ENCODE measurements around the gene ERC2. TPM values are rescaled to one million over a fixed set of nuclear protein-coding genes. Genes with fewer than 3 reads are reported as not detected.

ERC2 gene
- polyA plus RNA-seq, 3 donors, result not detected

DNA sequence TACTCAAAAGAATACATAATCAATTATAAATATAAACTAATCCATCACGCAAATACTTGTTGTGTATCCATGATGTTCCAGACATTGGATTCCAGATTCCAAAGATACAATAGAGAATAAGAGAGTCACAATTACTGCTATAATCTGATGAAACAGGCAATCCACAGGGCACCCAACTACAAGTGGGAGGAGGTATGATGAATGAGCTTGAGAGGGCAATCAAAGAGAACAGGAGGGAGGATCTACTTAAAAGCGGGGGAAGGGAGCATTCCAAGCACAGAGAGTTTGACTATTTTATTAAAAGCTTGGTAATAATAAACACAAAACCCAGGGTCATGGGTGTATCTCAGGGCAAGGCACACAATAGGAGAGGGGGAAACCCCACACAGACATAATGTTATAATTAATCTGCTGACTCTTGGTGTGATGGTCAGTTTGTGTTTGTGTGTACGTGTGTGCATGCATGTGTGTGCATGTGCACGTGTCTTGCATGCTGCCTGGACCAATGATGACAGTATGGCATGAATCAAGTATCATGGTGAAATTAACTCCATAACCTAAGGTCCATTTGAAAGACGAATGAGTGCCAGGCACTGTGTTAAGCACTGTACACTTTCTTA, 655.8 kb downstream of the ERC2 start:
- H3K4me3 Mint-ChIP-seq, result no peak overlapping the region
- WGBS (ENCODE audit: insufficient coverage), result 86% methylated on average over 1 of the region's 5 CpGs

DNA sequence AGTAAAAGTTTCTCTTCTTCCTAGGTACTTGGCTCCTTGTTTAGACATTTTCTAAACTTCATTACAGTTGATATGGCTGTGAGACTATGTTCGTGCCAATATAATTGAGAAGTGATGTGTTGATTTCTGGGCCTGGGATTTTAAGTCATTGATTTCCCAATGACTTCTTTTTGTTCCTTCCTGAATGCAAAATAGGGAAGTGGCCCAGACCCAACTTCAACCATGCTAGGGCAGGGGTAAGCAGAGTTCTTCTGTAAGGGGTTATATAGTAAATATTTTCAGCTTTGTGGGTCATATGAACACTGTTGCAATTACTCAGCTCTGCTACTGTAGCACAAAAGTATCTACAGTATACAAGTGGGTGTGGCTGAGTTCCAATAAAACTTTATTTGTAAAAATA, 661.1 kb downstream of the ERC2 start:
- Histone ChIP-seq H3K9ac (ENCODE audit: insufficient read depth, low read length, poor library complexity, severe bottlenecking) (no peak overlapping the region), H3K4me3 (replicated peaks in 1 of 3; ENCODE audit: low read depth in 2 of 3, low read length in 3 of 3) (no peak overlapping the region), H3K79me2 (ENCODE audit: insufficient read depth, low read length) (no peaks in the 10 kb centered on the region), H3K27ac (ENCODE audit: low read depth in 1 of 2, low read length in 2 of 2) (no peak overlapping the region), H3K9me3 (replicated peaks in 1 of 2; ENCODE audit: control insufficient read depth in 1 of 2, insufficient read depth in 1 of 2, low read length in 2 of 2) (no peaks in the 10 kb centered on the region), H3K27me3 (ENCODE audit: control insufficient read depth in 2 of 2, insufficient read depth in 2 of 2, low read length in 2 of 2) (no peaks in the 10 kb centered on the region), H3K4me2 (replicated peaks; ENCODE audit: extremely low read depth, low read length, poor library complexity, severe bottlenecking) (no peak overlapping the region), H4K20me1 (ENCODE audit: insufficient read depth, low read length) (no peaks in the 10 kb centered on the region), H3K36me3 (replicated peaks in 1 of 2; ENCODE audit: control insufficient read depth in 1 of 2, insufficient read depth in 2 of 2, low read length in 2 of 2) (no peaks in the 10 kb centered on the region), H3K4me1 (ENCODE audit: control insufficient read depth in 1 of 2, insufficient read depth in 2 of 2, low read length in 2 of 2) (no peaks in the 10 kb centered on the region), H2AFZ (ENCODE audit: insufficient read depth, low read depth, low read length, poor library complexity, severe bottlenecking) (no peak overlapping the region)
- intact Hi-C loops (cut with micrococcal nuclease), result no loop called here
- peaks cover 0 to 8% (median 2%) of the 10 kb centered on the region in 7 donors for H3K9me3 Mint-ChIP-seq
- no peak for DNase-seq
- no peak overlapping the region for H3K4me3 Mint-ChIP-seq
- H3K36me3 Mint-ChIP-seq, result no peaks in the 10 kb centered on the region
- H3K27ac Mint-ChIP-seq, result no peak overlapping the region
- TF ChIP-seq, protein P1, sequence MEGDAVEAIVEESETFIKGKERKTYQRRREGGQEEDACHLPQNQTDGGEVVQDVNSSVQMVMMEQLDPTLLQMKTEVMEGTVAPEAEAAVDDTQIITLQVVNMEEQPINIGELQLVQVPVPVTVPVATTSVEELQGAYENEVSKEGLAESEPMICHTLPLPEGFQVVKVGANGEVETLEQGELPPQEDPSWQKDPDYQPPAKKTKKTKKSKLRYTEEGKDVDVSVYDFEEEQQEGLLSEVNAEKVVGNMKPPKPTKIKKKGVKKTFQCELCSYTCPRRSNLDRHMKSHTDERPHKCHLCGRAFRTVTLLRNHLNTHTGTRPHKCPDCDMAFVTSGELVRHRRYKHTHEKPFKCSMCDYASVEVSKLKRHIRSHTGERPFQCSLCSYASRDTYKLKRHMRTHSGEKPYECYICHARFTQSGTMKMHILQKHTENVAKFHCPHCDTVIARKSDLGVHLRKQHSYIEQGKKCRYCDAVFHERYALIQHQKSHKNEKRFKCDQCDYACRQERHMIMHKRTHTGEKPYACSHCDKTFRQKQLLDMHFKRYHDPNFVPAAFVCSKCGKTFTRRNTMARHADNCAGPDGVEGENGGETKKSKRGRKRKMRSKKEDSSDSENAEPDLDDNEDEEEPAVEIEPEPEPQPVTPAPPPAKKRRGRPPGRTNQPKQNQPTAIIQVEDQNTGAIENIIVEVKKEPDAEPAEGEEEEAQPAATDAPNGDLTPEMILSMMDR (IDR thresholded peaks at IDR 0.05), result no peak
- H3K4me1 Mint-ChIP-seq, result no peaks in the 10 kb centered on the region
- H3K27me3 Mint-ChIP-seq (ENCODE audit: low read depth in 3 of 3), result peaks cover 0 to 3% (median 2%) of the 10 kb centered on the region in 3 donors
- WGBS (ENCODE audit: insufficient coverage), result no CpG with 5 or more reads among the region's 1 CpG

More for the DNA sequence above, 655.8 kb downstream of the ERC2 start:
- TF ChIP-seq, protein P1 (IDR thresholded peaks at IDR 0.05), result no peak
- H3K27me3 Mint-ChIP-seq (ENCODE audit: low read depth in 3 of 3), result peaks cover 0 to 2% (median 0%) of the 10 kb centered on the region in 3 donors
- no peak for DNase-seq
- peaks cover 0 to 4% (median 0%) of the 10 kb centered on the region in 7 donors for H3K9me3 Mint-ChIP-seq
- H3K79me2 ChIP-seq (ENCODE audit: insufficient read depth, low read length), result no peaks in the 10 kb centered on the region
- H3K27ac Mint-ChIP-seq, result no peak overlapping the region
- H2AFZ ChIP-seq (ENCODE audit: insufficient read depth, low read depth, low read length, poor library complexity, severe bottlenecking), result no peak overlapping the region
- no peaks in the 10 kb centered on the region for H3K36me3 Mint-ChIP-seq
- no peaks in the 10 kb centered on the region for H3K9me3 ChIP-seq (replicated peaks in 1 of 2; ENCODE audit: control insufficient read depth in 1 of 2, insufficient read depth in 1 of 2, low read length in 2 of 2)
- no peaks in the 10 kb centered on the region for H3K36me3 ChIP-seq (replicated peaks in 1 of 2; ENCODE audit: control insufficient read depth in 1 of 2, insufficient read depth in 2 of 2, low read length in 2 of 2)
- H3K4me1 Mint-ChIP-seq, result no peaks in the 10 kb centered on the region
- intact Hi-C loops (cut with micrococcal nuclease), result no loop called here
- H4K20me1 ChIP-seq (ENCODE audit: insufficient read depth, low read length), result no peaks in the 10 kb centered on the region
- H3K27ac ChIP-seq (ENCODE audit: low read depth in 1 of 2, low read length in 2 of 2), result no peak overlapping the region
- no peak overlapping the region for H3K4me2 ChIP-seq (replicated peaks; ENCODE audit: extremely low read depth, low read length, poor library complexity, severe bottlenecking)
- H3K4me3 ChIP-seq (replicated peaks in 1 of 3; ENCODE audit: low read depth in 2 of 3, low read length in 3 of 3), result no peak overlapping the region
- H3K27me3 ChIP-seq (ENCODE audit: control insufficient read depth in 2 of 2, insufficient read depth in 2 of 2, low read length in 2 of 2), result no peaks in the 10 kb centered on the region
- H3K4me1 ChIP-seq (ENCODE audit: control insufficient read depth in 1 of 2, insufficient read depth in 2 of 2, low read length in 2 of 2), result no peaks in the 10 kb centered on the region
- no peak overlapping the region for H3K9ac ChIP-seq (ENCODE audit: insufficient read depth, low read length, poor library complexity, severe bottlenecking)

Data from CD14-positive monocyte (primary cell).